HEK293 (cell line): ENCODE data around the gene SYCN.
A peak's percentile ranks its signal among the peaks of the same experiment; 100 is the strongest.

Experiments used
- CTCF ChIA-PET: fragments of 350-600 bp; formaldehyde crosslinking; extraction: SDS; loops from one replicate; lab custom pipeline; 2021; ENCODE audit warnings: antibody characterized with exemption; lab: Yijun Ruan, JAX
- POLR2A ChIA-PET: fragments of 300-600 bp; formaldehyde crosslinking; extraction: SDS; loops from one replicate; lab custom pipeline; 2020; ENCODE audit warnings: antibody characterized with exemption, inconsistent platforms; lab: Yijun Ruan, JAX
- H3K27ac ChIP-seq: fragments of 200-500 bp; sonication (Bioruptor generic); 2 replicates; pipeline ENCODE4 v1.5.1; 2014; ENCODE audit warnings: low read depth, low read length, control low read depth, inconsistent platforms; ENCODE audit errors: extremely low read depth
- H3K36me3 ChIP-seq, 2 experiments: fragments of 200-500 bp in 1 of 2; sonication (Bioruptor generic) in 1 of 2; 1 replicate in 1 of 2; 2 replicates in 1 of 2; pipeline ENCODE4 v1.5.1; 2014 to 2017; ENCODE audit warnings: inconsistent platforms in 2 of 2, low read length in 2 of 2; ENCODE audit not compliant: control insufficient read depth in 2 of 2, insufficient read depth in 1 of 2
- H3K4me1 ChIP-seq: fragments of 200-500 bp; sonication (Bioruptor generic); 2 replicates; pipeline ENCODE4 v1.5.1; 2014; ENCODE audit warnings: mild to moderate bottlenecking, low read length, inconsistent platforms; ENCODE audit not compliant: control insufficient read depth, insufficient read depth
- H3K4me3 ChIP-seq: 2 replicates; pipeline ENCODE4 v1.5.1; 2011; ENCODE audit warnings: low read depth, mild to moderate bottlenecking, control low read depth, low read length, moderate library complexity
- H3K9me3 ChIP-seq: fragments of 200-500 bp; sonication (Bioruptor generic); 2 replicates; pipeline ENCODE4 v1.5.1; 2014; ENCODE audit warnings: low read depth, low read length, inconsistent platforms; ENCODE audit not compliant: control insufficient read depth, insufficient read depth
- TCF7L2 ChIP-seq: IDR thresholded peaks from 2 replicates; pipeline ENCODE4 v1.6.1; 2011; ENCODE audit warnings: low read depth, mild to moderate bottlenecking, inconsistent platforms, low read length, moderate library complexity, borderline replicate concordance
- TSHZ1 ChIP-seq: fragments of 450-650 bp; formaldehyde crosslinking; IDR thresholded peaks from 2 replicates; pipeline ENCODE4 v1.5.1; 2016; ENCODE audit warnings: missing biosample characterization, missing genetic modification characterization, borderline replicate concordance
- WT1 ChIP-seq: fragments of 450-650 bp; formaldehyde crosslinking; IDR thresholded peaks from 2 replicates; pipeline ENCODE4 v1.5.1; 2016; ENCODE audit warnings: missing biosample characterization, missing genetic modification characterization
- ZFP3 ChIP-seq: fragments of 450-650 bp; formaldehyde crosslinking; IDR thresholded peaks from 2 replicates; pipeline ENCODE4 v1.5.1; 2016; ENCODE audit warnings: low read depth, missing biosample characterization, missing genetic modification characterization
- ZNF362 ChIP-seq: fragments of 450-650 bp; formaldehyde crosslinking; IDR thresholded peaks from 2 replicates; pipeline ENCODE4 v1.5.1; 2016; ENCODE audit warnings: missing biosample characterization, missing genetic modification characterization
- ZNF549 ChIP-seq: fragments of 450-650 bp; IDR thresholded peaks from 2 replicates; pipeline ENCODE4 v1.5.1; 2018; ENCODE audit warnings: missing biosample characterization, missing genetic modification characterization, mild to moderate bottlenecking, inconsistent platforms, moderate library complexity
- ZNF600 ChIP-seq: fragments of 450-650 bp; formaldehyde crosslinking; IDR thresholded peaks from 2 replicates; pipeline ENCODE4 v1.5.1; 2016; ENCODE audit warnings: missing biosample characterization, missing genetic modification characterization
- ZNF623 ChIP-seq: fragments of 450-650 bp; formaldehyde crosslinking; IDR thresholded peaks from 2 replicates; pipeline ENCODE4 v1.5.1; 2016; ENCODE audit warnings: missing biosample characterization, missing genetic modification characterization
- ZNF777 ChIP-seq: fragments of 450-650 bp; formaldehyde crosslinking; IDR thresholded peaks from 2 replicates; pipeline ENCODE4 v1.5.1; 2017; ENCODE audit warnings: missing biosample characterization, missing genetic modification characterization, borderline replicate concordance
- ZNF792 ChIP-seq: fragments of 450-650 bp; formaldehyde crosslinking; IDR thresholded peaks from 2 replicates; pipeline ENCODE4 v1.5.1; 2016; ENCODE audit warnings: missing biosample characterization, missing genetic modification characterization
- ZSCAN16 ChIP-seq: fragments of 450-650 bp; formaldehyde crosslinking; IDR thresholded peaks from 2 replicates; pipeline ENCODE4 v1.5.1; 2016; ENCODE audit warnings: missing biosample characterization, missing genetic modification characterization
- TF ChIP-seq, protein P1 (sequence below): fragments of 450-650 bp; formaldehyde crosslinking; IDR thresholded peaks from 2 replicates; pipeline ENCODE4 v1.5.1; 2017; ENCODE audit warnings: missing biosample characterization, missing genetic modification characterization
- TF ChIP-seq, protein P2 (sequence below): fragments of 450-650 bp; formaldehyde crosslinking; IDR thresholded peaks from 2 replicates; pipeline ENCODE4 v1.5.1; 2016; ENCODE audit warnings: missing biosample characterization, missing genetic modification characterization

SYCN gene

DNA sequence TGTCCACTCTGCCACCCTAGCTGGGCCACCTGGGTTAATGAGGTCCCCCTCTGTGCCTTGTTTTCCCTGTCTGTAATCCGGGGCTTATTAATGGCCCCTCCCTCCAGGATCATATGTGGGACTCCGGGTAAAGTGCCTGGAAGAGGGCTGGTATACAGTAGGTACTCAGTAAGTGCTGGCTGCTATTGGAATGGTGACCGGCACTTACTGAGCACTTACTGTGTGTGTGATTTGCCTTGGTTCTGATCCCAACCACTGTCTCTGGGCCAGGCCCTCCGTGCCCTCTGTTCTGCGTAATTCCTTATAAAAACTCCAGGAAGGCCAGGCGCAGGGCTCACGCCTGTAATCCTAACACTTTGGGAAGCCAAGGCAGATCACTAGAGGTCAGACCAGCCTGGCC is 38.2 kb downstream of the SYCN start:
- ChIA-PET CTCF (interaction anchor here (0.6 to 1.3 kb wide), 2 partner anchors 22 to 569 kb away, joined by 3 to 6 read pairs; no protein-coding TSS in a partner anchor), POLR2A (no interaction called here)

GRCh38 chr19:39164289-39164688 is 39.8 kb downstream of the SYCN start:
- H3K9me3 ChIP-seq, result no peaks in the 10 kb centered on the region
- TF ChIP-seq ZNF623 (tag by site-specific recombination), result peak; percentile 97
- TF ChIP-seq TSHZ1 (tag by site-specific recombination), result no peak
- no peak for TF ChIP-seq ZFP3 (tag by site-specific recombination)
- TF ChIP-seq, protein P1, sequence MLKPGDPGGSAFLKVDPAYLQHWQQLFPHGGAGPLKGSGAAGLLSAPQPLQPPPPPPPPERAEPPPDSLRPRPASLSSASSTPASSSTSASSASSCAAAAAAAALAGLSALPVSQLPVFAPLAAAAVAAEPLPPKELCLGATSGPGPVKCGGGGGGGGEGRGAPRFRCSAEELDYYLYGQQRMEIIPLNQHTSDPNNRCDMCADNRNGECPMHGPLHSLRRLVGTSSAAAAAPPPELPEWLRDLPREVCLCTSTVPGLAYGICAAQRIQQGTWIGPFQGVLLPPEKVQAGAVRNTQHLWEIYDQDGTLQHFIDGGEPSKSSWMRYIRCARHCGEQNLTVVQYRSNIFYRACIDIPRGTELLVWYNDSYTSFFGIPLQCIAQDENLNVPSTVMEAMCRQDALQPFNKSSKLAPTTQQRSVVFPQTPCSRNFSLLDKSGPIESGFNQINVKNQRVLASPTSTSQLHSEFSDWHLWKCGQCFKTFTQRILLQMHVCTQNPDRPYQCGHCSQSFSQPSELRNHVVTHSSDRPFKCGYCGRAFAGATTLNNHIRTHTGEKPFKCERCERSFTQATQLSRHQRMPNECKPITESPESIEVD, result no peak
- TF ChIP-seq ZNF362 (tag by site-specific recombination), result peak; percentile 38; the same call in 1 of the 2 replicates
- TF ChIP-seq ZNF600 (tag by site-specific recombination), result no peak
- no peak for TF ChIP-seq TCF7L2
- no peak for TF ChIP-seq ZNF777 (tag by site-specific recombination)
- TF ChIP-seq, all 188 proteins: peak for 2
- peaks cover 12% of the 10 kb centered on the region for H3K4me1 ChIP-seq
- no peaks in the 10 kb centered on the region; a peak in 1 of 3 replicates for H3K36me3 ChIP-seq
- 0 out of 2 replicates have a peak overlapping the region, but pooled peaks have one; percentile 24 for H3K27ac ChIP-seq
- CTCF ChIA-PET, result interaction anchor here (0.5 to 1.0 kb wide), 3 partner anchors 23 to 161 kb away, joined by 3 to 6 read pairs (median 4); no protein-coding TSS in a partner anchor
- no peak overlapping the region for H3K4me3 ChIP-seq
- POLR2A ChIA-PET, result interaction anchor here (0.8 kb wide), 1 partner anchor 24 kb away, joined by 11 read pairs; no protein-coding TSS in a partner anchor

More for the DNA sequence above, 38.2 kb downstream of the SYCN start:
- TF ChIP-seq, protein P2, sequence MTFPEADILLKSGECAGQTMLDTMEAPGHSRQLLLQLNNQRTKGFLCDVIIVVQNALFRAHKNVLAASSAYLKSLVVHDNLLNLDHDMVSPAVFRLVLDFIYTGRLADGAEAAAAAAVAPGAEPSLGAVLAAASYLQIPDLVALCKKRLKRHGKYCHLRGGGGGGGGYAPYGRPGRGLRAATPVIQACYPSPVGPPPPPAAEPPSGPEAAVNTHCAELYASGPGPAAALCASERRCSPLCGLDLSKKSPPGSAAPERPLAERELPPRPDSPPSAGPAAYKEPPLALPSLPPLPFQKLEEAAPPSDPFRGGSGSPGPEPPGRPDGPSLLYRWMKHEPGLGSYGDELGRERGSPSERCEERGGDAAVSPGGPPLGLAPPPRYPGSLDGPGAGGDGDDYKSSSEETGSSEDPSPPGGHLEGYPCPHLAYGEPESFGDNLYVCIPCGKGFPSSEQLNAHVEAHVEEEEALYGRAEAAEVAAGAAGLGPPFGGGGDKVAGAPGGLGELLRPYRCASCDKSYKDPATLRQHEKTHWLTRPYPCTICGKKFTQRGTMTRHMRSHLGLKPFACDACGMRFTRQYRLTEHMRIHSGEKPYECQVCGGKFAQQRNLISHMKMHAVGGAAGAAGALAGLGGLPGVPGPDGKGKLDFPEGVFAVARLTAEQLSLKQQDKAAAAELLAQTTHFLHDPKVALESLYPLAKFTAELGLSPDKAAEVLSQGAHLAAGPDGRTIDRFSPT (tag by site-specific recombination), result 0 out of 2 replicates have a peak, but pooled peaks have one; percentile 44
- TF ChIP-seq WT1 (tag by site-specific recombination) (no peak), ZNF549 (tag by site-specific recombination) (no peak), ZSCAN16 (tag by site-specific recombination) (no peak), ZNF600 (tag by site-specific recombination) (0 out of 2 replicates have a peak, but pooled peaks have one; percentile 19), ZNF792 (tag by site-specific recombination) (peak; percentile 85; the same call in 1 of the 2 replicates)
- TF ChIP-seq, all 188 proteins: peak for 3
- Histone ChIP-seq H3K27ac (no peak overlapping the region), H3K4me3 (no peak overlapping the region), H3K36me3 (peaks cover 6 to 9% of the 10 kb centered on the region in 2 experiments; a peak in 2 of 3 replicates), H3K4me1 (peaks cover 9% of the 10 kb centered on the region), H3K9me3 (no peaks in the 10 kb centered on the region)
